ENCODE results near the gene SMOC2.

SMOC2 gene

DNA sequence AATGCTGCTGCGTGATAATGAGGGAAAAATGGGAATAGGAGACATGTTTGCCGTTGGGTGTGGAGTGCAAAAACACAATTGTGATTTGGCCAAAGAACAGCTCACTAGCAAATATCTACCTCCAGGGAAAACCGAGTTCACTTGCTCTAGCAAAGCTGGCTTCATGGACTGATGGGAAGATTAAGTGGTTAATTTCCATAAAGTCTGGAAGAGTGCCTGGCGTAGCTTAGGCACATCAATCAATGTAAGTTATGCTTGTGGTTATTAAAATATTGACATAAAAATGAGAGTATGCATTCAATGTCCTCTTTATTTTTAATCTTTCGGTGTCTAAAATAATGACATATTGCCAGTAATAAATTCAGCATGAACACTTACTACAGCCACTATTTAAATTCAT, 267.5 kb downstream of the SMOC2 start (continued):
- TF ChIP-seq, protein P1, sequence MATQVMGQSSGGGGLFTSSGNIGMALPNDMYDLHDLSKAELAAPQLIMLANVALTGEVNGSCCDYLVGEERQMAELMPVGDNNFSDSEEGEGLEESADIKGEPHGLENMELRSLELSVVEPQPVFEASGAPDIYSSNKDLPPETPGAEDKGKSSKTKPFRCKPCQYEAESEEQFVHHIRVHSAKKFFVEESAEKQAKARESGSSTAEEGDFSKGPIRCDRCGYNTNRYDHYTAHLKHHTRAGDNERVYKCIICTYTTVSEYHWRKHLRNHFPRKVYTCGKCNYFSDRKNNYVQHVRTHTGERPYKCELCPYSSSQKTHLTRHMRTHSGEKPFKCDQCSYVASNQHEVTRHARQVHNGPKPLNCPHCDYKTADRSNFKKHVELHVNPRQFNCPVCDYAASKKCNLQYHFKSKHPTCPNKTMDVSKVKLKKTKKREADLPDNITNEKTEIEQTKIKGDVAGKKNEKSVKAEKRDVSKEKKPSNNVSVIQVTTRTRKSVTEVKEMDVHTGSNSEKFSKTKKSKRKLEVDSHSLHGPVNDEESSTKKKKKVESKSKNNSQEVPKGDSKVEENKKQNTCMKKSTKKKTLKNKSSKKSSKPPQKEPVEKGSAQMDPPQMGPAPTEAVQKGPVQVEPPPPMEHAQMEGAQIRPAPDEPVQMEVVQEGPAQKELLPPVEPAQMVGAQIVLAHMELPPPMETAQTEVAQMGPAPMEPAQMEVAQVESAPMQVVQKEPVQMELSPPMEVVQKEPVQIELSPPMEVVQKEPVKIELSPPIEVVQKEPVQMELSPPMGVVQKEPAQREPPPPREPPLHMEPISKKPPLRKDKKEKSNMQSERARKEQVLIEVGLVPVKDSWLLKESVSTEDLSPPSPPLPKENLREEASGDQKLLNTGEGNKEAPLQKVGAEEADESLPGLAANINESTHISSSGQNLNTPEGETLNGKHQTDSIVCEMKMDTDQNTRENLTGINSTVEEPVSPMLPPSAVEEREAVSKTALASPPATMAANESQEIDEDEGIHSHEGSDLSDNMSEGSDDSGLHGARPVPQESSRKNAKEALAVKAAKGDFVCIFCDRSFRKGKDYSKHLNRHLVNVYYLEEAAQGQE (tag by site-specific recombination; IDR thresholded peaks at IDR 0.05), result no peak
- TF ChIP-seq RBAK (tag by site-specific recombination; IDR thresholded peaks at IDR 0.05) (no peak), MYNN (tag by site-specific recombination; IDR thresholded peaks at IDR 0.05; ENCODE audit: borderline replicate concordance) (no peak)

DNA sequence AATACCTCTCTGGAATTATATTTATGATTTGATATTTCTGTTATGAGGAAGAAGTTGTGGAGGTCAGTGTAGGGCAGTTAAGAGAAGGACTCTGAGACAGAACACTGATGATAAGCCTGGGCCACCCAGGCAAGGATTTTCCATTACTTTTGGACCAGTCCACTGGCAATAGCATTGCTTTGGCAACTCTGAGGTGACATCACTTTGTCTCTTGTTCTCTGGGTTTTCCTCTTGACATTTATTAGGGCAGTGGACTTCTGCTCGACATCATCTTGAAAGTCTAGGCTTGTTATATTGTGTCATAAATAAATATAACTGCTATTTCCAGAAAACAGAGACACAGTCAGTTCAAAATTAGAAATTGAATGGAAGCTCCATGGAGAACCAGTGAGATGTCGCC, 268.0 kb downstream of the SMOC2 start:
- CTCF ChIA-PET, result interaction anchor here (1.6 kb wide), 1 partner anchor 12 kb away, joined by 3 read pairs; no protein-coding TSS in a partner anchor
- Histone ChIP-seq H3K9me3 (ENCODE audit: control insufficient read depth, insufficient read depth, low read depth, low read length) (no peaks in the 10 kb centered on the region), H3K27ac (ENCODE audit: extremely low read depth, low read depth, low read length) (no peak overlapping the region), H3K4me1 (ENCODE audit: control insufficient read depth, insufficient read depth, low read length) (no peaks in the 10 kb centered on the region), H3K36me3 (ENCODE audit: control insufficient read depth in 2 of 2, insufficient read depth in 1 of 2, low read length in 2 of 2) (no peaks in the 10 kb centered on the region), H3K4me3 (ENCODE audit: low read depth, low read length) (no peak overlapping the region)
- TF ChIP-seq TSHZ1 (tag by site-specific recombination; IDR thresholded peaks at IDR 0.05; ENCODE audit: borderline replicate concordance) (no peak), KLF9 (tag by site-specific recombination; IDR thresholded peaks at IDR 0.05; ENCODE audit: low read depth) (no peak), MEIS1 (CRISPR knock-in tag; IDR thresholded peaks at IDR 0.05; ENCODE audit: borderline replicate concordance) (no peak), ZNF660 (tag by site-specific recombination; IDR thresholded peaks at IDR 0.05) (no peak), ZNF768 (tag by site-specific recombination; IDR thresholded peaks at IDR 0.05) (no peak)
- POLR2A ChIA-PET, result no interaction called here

GRCh38 chr6:168709390-168709789, 268.4 kb downstream of the SMOC2 start:
- TF ChIP-seq ZNF354C (tag by site-specific recombination; IDR thresholded peaks at IDR 0.05; ENCODE audit: borderline replicate concordance, low read depth), result no peak
- no peak for TF ChIP-seq SCRT2 (tag by site-specific recombination; IDR thresholded peaks at IDR 0.05)
- no peak for TF ChIP-seq ZNF777 (tag by site-specific recombination; IDR thresholded peaks at IDR 0.05; ENCODE audit: borderline replicate concordance)
- TF ChIP-seq EGR2 (tag by site-specific recombination; IDR thresholded peaks at IDR 0.05; ENCODE audit: low read depth), result no peak
- no peak for TF ChIP-seq ZNF654 (tag by site-specific recombination; IDR thresholded peaks at IDR 0.05; ENCODE audit: low read depth)
- TF ChIP-seq ZBTB10 (tag by site-specific recombination; IDR thresholded peaks at IDR 0.05), result no peak
- TF ChIP-seq ZXDB (tag by site-specific recombination; IDR thresholded peaks at IDR 0.05), result no peak
- TF ChIP-seq ZNF274 (IDR thresholded peaks at IDR 0.05; ENCODE audit: low read length), result no peak
- no peak for TF ChIP-seq ZNF274 (tag by site-specific recombination; IDR thresholded peaks at IDR 0.05; ENCODE audit: borderline replicate concordance)
- TF ChIP-seq ZNF707 (tag by site-specific recombination; IDR thresholded peaks at IDR 0.05), result no peak
- no peak for TF ChIP-seq SP3 (tag by site-specific recombination; IDR thresholded peaks at IDR 0.05)
- TF ChIP-seq ZNF133 (tag by site-specific recombination; IDR thresholded peaks at IDR 0.05), result no peak
- no peak for TF ChIP-seq ZFP69B (tag by site-specific recombination; IDR thresholded peaks at IDR 0.05)
- TF ChIP-seq HOXA7 (CRISPR knock-in tag; IDR thresholded peaks at IDR 0.05; ENCODE audit: borderline replicate concordance), result no peak
- no peak for TF ChIP-seq ZNF2 (tag by site-specific recombination; IDR thresholded peaks at IDR 0.05)
- no peak for TF ChIP-seq ZSCAN4 (tag by site-specific recombination; IDR thresholded peaks at IDR 0.05)
- no peak for TF ChIP-seq ZNF433 (tag by site-specific recombination; IDR thresholded peaks at IDR 0.05; ENCODE audit: low read depth)

More at GRCh38 chr6:168709390-168709789, 268.4 kb downstream of the SMOC2 start:
- Histone ChIP-seq H3K9me3 (ENCODE audit: control insufficient read depth, insufficient read depth, low read depth, low read length) (no peaks in the 10 kb centered on the region), H3K27ac (ENCODE audit: extremely low read depth, low read depth, low read length) (no peak overlapping the region), H3K36me3 (ENCODE audit: control insufficient read depth in 2 of 2, insufficient read depth in 1 of 2, low read length in 2 of 2) (no peaks in the 10 kb centered on the region), H3K4me3 (ENCODE audit: low read depth, low read length) (no peak overlapping the region), H3K4me1 (ENCODE audit: control insufficient read depth, insufficient read depth, low read length) (no peaks in the 10 kb centered on the region)
- ChIA-PET POLR2A (no interaction called here), CTCF (no interaction called here)

All from HEK293 (cell line).